Breast epithelium (tissue), 3 donors: Measurements from ENCODE around the gene RASD2.

ENCODE experiments used
- POLR2A ChIP-seq: fragments of 450-650 bp; IDR thresholded peaks from one replicate; pipeline ENCODE4 v1.6.1; 2016; ENCODE audit warnings: antibody characterized with exemption, mild to moderate bottlenecking, moderate library complexity
- TF ChIP-seq, protein P1 (sequence below), 3 donors: fragments of 450-650 bp; IDR thresholded peaks; one replicate each; pipeline ENCODE4 v1.5.1; 2016 to 2017; ENCODE audit warnings: antibody characterized with exemption in 3 of 3, mild to moderate bottlenecking in 3 of 3, moderate library complexity in 3 of 3

DNA sequence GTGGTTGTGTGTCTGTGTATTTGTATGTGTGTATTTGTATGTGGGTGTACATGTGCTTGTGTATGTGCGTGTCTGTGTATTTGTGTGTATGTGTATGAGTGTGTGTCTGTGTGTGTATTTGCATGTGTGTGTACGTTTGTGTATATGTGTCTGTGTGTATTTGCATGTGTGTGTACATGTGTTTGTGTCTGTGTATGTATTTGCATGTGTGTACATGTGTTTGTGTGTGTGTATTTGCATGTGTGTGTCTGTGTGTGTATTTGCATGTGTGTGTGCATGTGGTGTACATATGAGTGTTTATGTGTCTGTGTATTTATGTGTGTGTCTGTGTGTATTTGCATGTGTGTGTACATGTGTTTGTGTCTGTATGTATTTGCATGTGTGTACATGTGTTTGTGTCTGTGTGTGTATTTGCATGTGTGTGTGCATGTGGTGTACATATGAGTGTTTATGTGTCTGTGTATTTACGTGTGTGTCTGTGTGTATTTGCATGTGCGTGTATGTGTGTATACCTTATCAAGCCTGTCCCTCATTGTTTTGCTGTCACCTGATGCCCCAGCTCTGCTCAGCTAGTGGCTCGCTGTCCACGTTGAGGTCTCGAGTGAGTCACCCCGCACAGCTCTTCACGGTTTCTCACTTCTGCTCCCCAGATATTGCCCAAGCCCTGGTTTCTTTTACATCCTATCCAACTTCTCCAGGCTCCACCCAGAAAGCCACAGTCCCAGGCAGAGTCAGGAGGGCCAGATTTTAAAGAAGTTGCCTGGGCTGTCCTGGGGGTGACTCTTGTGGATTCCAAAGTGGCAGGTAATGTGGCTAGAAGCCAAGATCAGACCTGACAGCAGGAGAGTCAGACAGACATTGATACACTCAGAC lies 61.3 kb downstream of the RASD2 start:
- no peak for TF ChIP-seq POLR2A
- TF ChIP-seq, protein P1, sequence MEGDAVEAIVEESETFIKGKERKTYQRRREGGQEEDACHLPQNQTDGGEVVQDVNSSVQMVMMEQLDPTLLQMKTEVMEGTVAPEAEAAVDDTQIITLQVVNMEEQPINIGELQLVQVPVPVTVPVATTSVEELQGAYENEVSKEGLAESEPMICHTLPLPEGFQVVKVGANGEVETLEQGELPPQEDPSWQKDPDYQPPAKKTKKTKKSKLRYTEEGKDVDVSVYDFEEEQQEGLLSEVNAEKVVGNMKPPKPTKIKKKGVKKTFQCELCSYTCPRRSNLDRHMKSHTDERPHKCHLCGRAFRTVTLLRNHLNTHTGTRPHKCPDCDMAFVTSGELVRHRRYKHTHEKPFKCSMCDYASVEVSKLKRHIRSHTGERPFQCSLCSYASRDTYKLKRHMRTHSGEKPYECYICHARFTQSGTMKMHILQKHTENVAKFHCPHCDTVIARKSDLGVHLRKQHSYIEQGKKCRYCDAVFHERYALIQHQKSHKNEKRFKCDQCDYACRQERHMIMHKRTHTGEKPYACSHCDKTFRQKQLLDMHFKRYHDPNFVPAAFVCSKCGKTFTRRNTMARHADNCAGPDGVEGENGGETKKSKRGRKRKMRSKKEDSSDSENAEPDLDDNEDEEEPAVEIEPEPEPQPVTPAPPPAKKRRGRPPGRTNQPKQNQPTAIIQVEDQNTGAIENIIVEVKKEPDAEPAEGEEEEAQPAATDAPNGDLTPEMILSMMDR (IDR thresholded peaks at IDR 0.05), result no peak
